Measurements from ENCODE around the gene CMBL.

DNA sequence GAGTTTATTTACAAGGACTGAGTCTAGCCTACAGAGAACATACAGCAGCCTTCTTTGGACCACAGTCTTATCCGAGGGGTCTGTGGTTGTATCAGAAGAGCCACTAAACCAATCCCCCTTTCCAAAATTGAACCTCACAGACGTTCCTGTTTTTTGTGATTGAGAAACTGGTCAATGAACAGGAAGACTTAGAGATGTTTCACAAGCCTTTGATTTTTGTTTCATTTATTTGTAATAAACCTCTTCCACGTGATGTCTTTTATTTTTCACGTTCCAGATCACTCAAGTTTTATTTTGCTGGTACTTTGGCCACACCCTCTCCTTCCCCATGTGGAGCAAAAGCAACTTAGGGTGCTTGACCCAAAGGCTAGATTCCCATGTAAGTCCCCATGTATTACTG lies 41.6 kb downstream of the CMBL start:
- no peak for TF ChIP-seq POLR2A (IDR thresholded peaks at IDR 0.05)
- TF ChIP-seq, protein P1, sequence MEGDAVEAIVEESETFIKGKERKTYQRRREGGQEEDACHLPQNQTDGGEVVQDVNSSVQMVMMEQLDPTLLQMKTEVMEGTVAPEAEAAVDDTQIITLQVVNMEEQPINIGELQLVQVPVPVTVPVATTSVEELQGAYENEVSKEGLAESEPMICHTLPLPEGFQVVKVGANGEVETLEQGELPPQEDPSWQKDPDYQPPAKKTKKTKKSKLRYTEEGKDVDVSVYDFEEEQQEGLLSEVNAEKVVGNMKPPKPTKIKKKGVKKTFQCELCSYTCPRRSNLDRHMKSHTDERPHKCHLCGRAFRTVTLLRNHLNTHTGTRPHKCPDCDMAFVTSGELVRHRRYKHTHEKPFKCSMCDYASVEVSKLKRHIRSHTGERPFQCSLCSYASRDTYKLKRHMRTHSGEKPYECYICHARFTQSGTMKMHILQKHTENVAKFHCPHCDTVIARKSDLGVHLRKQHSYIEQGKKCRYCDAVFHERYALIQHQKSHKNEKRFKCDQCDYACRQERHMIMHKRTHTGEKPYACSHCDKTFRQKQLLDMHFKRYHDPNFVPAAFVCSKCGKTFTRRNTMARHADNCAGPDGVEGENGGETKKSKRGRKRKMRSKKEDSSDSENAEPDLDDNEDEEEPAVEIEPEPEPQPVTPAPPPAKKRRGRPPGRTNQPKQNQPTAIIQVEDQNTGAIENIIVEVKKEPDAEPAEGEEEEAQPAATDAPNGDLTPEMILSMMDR (IDR thresholded peaks at IDR 0.05), result no peak
- no peak for TF ChIP-seq EP300 (IDR thresholded peaks at IDR 0.05)
